HCT116 (cell line): ENCODE results near the gene SNORC. TPM values are rescaled to one million over a fixed set of nuclear protein-coding genes. Genes with fewer than 3 reads are reported as not detected.

Experiments
- ATAC-seq: fragments of 200-7000 bp; cut with Tn5 transposase; 2 replicates; pipeline ENCODE4 v1.9.1; 2020; ENCODE audit warnings: mild to moderate bottlenecking, moderate library complexity
- BruUV-seq: library from RNA; stranded (reverse); fragments of 400-500 nt; replicated peaks from 2 replicates; lab custom pipeline; 2021; lab: Mats Ljungman, UMichigan
- CTCF ChIA-PET: fragments of 300-600 bp; sonication (Branson Sonifier 250); formaldehyde crosslinking; loops from one replicate; lab custom pipeline; 2021; ENCODE audit warnings: antibody characterized with exemption; lab: Charles Lee
- POLR2A ChIA-PET: fragments of 300-600, 350-600 bp; sonication (Branson Sonifier 250); formaldehyde crosslinking; loops from one replicate; lab custom pipeline; 2021; ENCODE audit warnings: antibody characterized with exemption; lab: Charles Lee
- RAD21 ChIA-PET, 2 experiments: fragments of 300-600 bp; sonication (Branson Sonifier 250); formaldehyde crosslinking; loops; one replicate each; lab custom pipeline; 2023; ENCODE audit warnings: low total read pairs in 2 of 2; ENCODE audit not compliant: uncharacterized antibody in 2 of 2, unreplicated experiment in 2 of 2, low non-redundant PET in 1 of 2; lab: Charles Lee
- DNase-seq: peaks from one replicate; pipeline ENCODE4 v3.0.0-alpha.2; 2010; ENCODE audit warnings: low read depth, low spot score
- H2AFZ ChIP-seq: fragments of 200-600 bp; shearing (Covaris generic), sonication (generic); 2 replicates; pipeline ENCODE4 v1.6.1; 2017; ENCODE audit warnings: low read depth, mixed run types, mixed read lengths, antibody characterized with exemption, low read length; ENCODE audit not compliant: poor library complexity, severe bottlenecking
- H3K27ac ChIP-seq: 2 replicates; pipeline ENCODE4 v1.5.1; 2012; ENCODE audit warnings: low read depth, low read length
- H3K27me3 ChIP-seq: fragments of 200-600 bp; sonication (generic); 2 replicates; pipeline ENCODE4 v1.6.1; 2016; ENCODE audit warnings: mixed run types, low read length, mixed read lengths; ENCODE audit not compliant: insufficient read depth
- H3K36me3 ChIP-seq, 2 experiments: fragments of 200-500 bp in 1 of 2; fragments of 200-600 bp in 1 of 2; sonication (Bioruptor generic) in 1 of 2; sonication (generic) in 1 of 2; 2 replicates each; pipeline versions ENCODE4 v1.5.1 to v1.6.1; 2014 to 2016; ENCODE audit warnings: low read length in 2 of 2, inconsistent platforms in 1 of 2, mixed read lengths in 1 of 2, mixed run types in 1 of 2; ENCODE audit not compliant: insufficient read depth in 2 of 2, control insufficient read depth in 1 of 2
- H3K4me1 ChIP-seq, 2 experiments: fragments of 200-600 bp in 1 of 2; sonication (generic) in 1 of 2; 2 replicates each; pipeline versions ENCODE4 v1.5.1 to v1.6.1; 2012 to 2017; ENCODE audit warnings: low read length in 2 of 2, inconsistent platforms in 1 of 2, mild to moderate bottlenecking in 1 of 2, mixed read lengths in 1 of 2, mixed run types in 1 of 2, moderate library complexity in 1 of 2; ENCODE audit not compliant: insufficient read depth in 2 of 2, control insufficient read depth in 1 of 2
- H3K4me2 ChIP-seq: fragments of 200-600 bp; sonication (generic); 2 replicates; pipeline ENCODE4 v1.6.1; 2017; ENCODE audit warnings: mixed run types, low read length, mixed read lengths
- H3K4me3 ChIP-seq, 2 experiments: fragments of 200-600 bp in 1 of 2; sonication (generic) in 1 of 2; replicated peaks in 1 of 2; 2 replicates each; pipeline ENCODE4 v1.5.1; 2011 to 2016; ENCODE audit warnings: low read length in 2 of 2, control low read depth in 1 of 2, low read depth in 1 of 2, mild to moderate bottlenecking in 1 of 2, mixed read lengths in 1 of 2, mixed run types in 1 of 2
- H3K79me2 ChIP-seq: fragments of 200-600 bp; sonication (generic); 2 replicates; pipeline ENCODE4 v1.6.1; 2017; ENCODE audit warnings: mild to moderate bottlenecking, mixed run types, low read length, moderate library complexity, mixed read lengths; ENCODE audit not compliant: insufficient read depth
- H3K9ac ChIP-seq: fragments of 200-600 bp; sonication (generic); 2 replicates; pipeline ENCODE4 v1.6.1; 2016; ENCODE audit warnings: low read length, mixed read lengths
- H3K9me2 ChIP-seq: fragments of 200-600 bp; sonication (generic), shearing (Covaris generic); 2 replicates; pipeline ENCODE4 v1.6.1; 2017; ENCODE audit warnings: mixed run types, mild to moderate bottlenecking, moderate library complexity; ENCODE audit not compliant: insufficient read depth
- H3K9me3 ChIP-seq, 2 experiments: fragments of 200-500 bp in 1 of 2; fragments of 200-600 bp in 1 of 2; sonication (Bioruptor generic) in 1 of 2; sonication (generic) in 1 of 2; 2 replicates each; pipeline ENCODE4 v1.6.1; 2014 to 2017; ENCODE audit warnings: low read length in 2 of 2, mixed read lengths in 2 of 2, inconsistent platforms in 1 of 2, low read depth in 1 of 2, mild to moderate bottlenecking in 1 of 2, mixed run types in 1 of 2, moderate library complexity in 1 of 2; ENCODE audit not compliant: control insufficient read depth in 1 of 2, insufficient read depth in 1 of 2
- H4K20me1 ChIP-seq: fragments of 200-600 bp; sonication (generic), shearing (Covaris generic); 2 replicates; pipeline ENCODE4 v1.6.1; 2017; ENCODE audit warnings: mixed run types, mild to moderate bottlenecking, moderate library complexity; ENCODE audit not compliant: insufficient read depth
- CBX3 ChIP-seq: IDR thresholded peaks from 2 replicates; pipeline ENCODE4 v1.6.1; 2012; ENCODE audit warnings: low read depth
- EGR1 ChIP-seq: IDR thresholded peaks from 2 replicates; pipeline ENCODE4 v1.6.1; 2012; ENCODE audit warnings: low read depth
- EZH2phosphoT487 ChIP-seq: fragments of 200-600 bp; IDR thresholded peaks from 2 replicates; pipeline ENCODE4 v1.6.1; 2018; ENCODE audit warnings: antibody characterized with exemption, borderline replicate concordance
- FOSL1 ChIP-seq: IDR thresholded peaks from 2 replicates; pipeline ENCODE4 v1.6.1; 2012; ENCODE audit warnings: low read depth
- JUND ChIP-seq: IDR thresholded peaks from 2 replicates; pipeline ENCODE4 v1.6.1; 2012
- RAD21 ChIP-seq: IDR thresholded peaks from 2 replicates; pipeline ENCODE4 v1.6.1; 2012; ENCODE audit warnings: low read depth, mild to moderate bottlenecking
- SIN3A ChIP-seq: IDR thresholded peaks from 2 replicates; pipeline ENCODE4 v1.6.1; 2012; ENCODE audit warnings: low read depth
- SRF ChIP-seq: IDR thresholded peaks from 2 replicates; pipeline ENCODE4 v1.6.1; 2012; ENCODE audit warnings: low read depth
- ZFX ChIP-seq: fragments of 450-650 bp; IDR thresholded peaks from 2 replicates; pipeline ENCODE4 v1.6.1; 2017
- ZNF274 ChIP-seq: fragments of 200-500 bp; sonication (Bioruptor generic); IDR thresholded peaks from 2 replicates; pipeline ENCODE4 v1.6.1; 2014; ENCODE audit warnings: mild to moderate bottlenecking, low read depth, low read length, inconsistent platforms
- intact Hi-C: fragments of 100-400 bp; cut with micrococcal nuclease; formaldehyde crosslinking; loops from 2 replicates; pipeline ENCODE4 v1.10.0; 2022
- total RNA-seq: library from RNA; stranded (reverse); gene quantifications from one replicate; pipeline ENCODE4 v1.2.1, GENCODE V29; 2021; ENCODE audit not compliant: unreplicated experiment
- TF ChIP-seq, protein P1 (sequence below): IDR thresholded peaks from 2 replicates; pipeline ENCODE4 v1.6.1; 2012
- TF ChIP-seq, protein P2 (sequence below), 3 experiments: fragments of 200-600 bp in 1 of 3; sonication (generic) in 1 of 3; IDR thresholded peaks in 2 of 3; conservative IDR thresholded peaks in 1 of 3; 2 replicates each; pipeline ENCODE4 v1.5.1; 2012 to 2017; ENCODE audit warnings: low read depth in 2 of 3, low read length in 2 of 3, antibody characterized with exemption in 1 of 3, borderline replicate concordance in 1 of 3, control low read depth in 1 of 3, mild to moderate bottlenecking in 1 of 3, mixed read lengths in 1 of 3, mixed run types in 1 of 3, moderate library complexity in 1 of 3; ENCODE audit not compliant: insufficient read depth in 1 of 3
- TF ChIP-seq, protein P3 (sequence below): IDR thresholded peaks from 2 replicates; pipeline ENCODE4 v1.6.1; 2011; ENCODE audit warnings: mild to moderate bottlenecking, low read length, moderate library complexity; ENCODE audit not compliant: insufficient replicate concordance; ENCODE audit errors: extremely low read depth
- TF ChIP-seq, protein P4 (sequence below): IDR thresholded peaks from 2 replicates; pipeline ENCODE4 v1.6.1; 2012

SNORC gene
- total RNA-seq, 1 experiment from 2014 or later, result 14.0 TPM

DNA sequence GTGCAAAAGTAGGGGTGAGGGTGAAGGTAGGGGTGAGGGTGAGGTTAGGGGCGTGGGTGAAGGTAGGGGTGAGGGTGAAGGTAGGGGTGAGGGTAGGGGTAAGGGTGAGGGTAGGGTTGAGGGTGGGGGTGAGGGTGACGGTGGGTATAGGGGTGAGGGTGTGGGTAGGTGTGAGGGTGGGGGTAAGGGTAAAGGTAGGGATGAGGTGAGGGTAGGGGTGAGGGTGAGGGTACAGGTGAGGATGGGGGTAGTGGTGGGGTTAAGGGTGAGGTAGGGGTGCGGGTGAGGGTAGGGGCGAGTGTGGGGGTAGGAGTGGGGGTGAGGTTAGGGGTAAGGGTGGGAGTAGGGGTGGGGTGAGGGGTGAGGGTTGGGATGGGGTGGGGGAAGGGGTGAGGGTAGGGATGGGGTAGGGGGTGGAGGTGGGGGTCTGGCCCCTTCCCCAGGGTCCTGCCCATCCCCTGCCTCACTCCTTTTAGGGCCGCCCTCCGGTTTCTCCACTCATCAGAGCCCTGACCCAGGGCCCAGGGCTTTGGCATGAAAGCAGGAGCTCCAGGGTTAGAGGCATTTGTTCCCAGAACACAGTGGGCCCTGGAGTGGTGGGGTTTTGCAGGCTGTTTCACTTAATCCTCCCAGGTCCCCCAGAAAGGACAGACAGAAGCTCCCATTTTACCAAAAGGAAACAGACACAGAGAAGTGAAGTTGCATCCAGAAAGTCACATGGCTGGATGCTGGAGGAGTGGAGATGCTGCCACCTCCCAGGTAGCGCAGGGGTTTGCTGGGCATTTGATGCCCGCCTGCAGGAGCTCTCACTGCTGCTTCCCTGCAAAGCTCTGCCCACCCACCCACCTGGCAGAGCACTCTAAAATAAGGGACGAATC is 26.9 kb downstream of the SNORC start:
- RAD21 ChIA-PET, result interaction anchor here in 1 of 2 experiments (0.6 kb wide), 1 partner anchor 142 kb away, joined by 4 read pairs; no protein-coding TSS in a partner anchor
- POLR2A ChIA-PET, result no interaction called here
- CTCF ChIA-PET, result no interaction called here
- no peak for TF ChIP-seq JUND
- TF ChIP-seq EZH2phosphoT487, result no peak
- TF ChIP-seq FOSL1, result no peak
- TF ChIP-seq, protein P1, sequence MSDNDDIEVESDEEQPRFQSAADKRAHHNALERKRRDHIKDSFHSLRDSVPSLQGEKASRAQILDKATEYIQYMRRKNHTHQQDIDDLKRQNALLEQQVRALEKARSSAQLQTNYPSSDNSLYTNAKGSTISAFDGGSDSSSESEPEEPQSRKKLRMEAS, result no peak
- TF ChIP-seq, all 23 proteins: peak for 0
- Histone ChIP-seq H2AFZ (no peak overlapping the region), H3K9ac (no peak overlapping the region), H4K20me1 (no peaks in the 10 kb centered on the region), H3K36me3 (no peaks in the 10 kb centered on the region), H3K9me2 (no peaks in the 10 kb centered on the region), H3K79me2 (no peaks in the 10 kb centered on the region), H3K4me1 (peaks cover 8 to 29% of the 10 kb centered on the region in 2 experiments), H3K4me2 (no peak overlapping the region), H3K4me3 (no peak overlapping the region), H3K9me3 (no peaks in the 10 kb centered on the region), H3K27me3 (no peaks in the 10 kb centered on the region), H3K27ac (no peak overlapping the region)
- intact Hi-C loops, result no loop called here
- BruUV-seq, result no TSS peak
- ATAC-seq (no peak), DNase-seq (no peak)

DNA sequence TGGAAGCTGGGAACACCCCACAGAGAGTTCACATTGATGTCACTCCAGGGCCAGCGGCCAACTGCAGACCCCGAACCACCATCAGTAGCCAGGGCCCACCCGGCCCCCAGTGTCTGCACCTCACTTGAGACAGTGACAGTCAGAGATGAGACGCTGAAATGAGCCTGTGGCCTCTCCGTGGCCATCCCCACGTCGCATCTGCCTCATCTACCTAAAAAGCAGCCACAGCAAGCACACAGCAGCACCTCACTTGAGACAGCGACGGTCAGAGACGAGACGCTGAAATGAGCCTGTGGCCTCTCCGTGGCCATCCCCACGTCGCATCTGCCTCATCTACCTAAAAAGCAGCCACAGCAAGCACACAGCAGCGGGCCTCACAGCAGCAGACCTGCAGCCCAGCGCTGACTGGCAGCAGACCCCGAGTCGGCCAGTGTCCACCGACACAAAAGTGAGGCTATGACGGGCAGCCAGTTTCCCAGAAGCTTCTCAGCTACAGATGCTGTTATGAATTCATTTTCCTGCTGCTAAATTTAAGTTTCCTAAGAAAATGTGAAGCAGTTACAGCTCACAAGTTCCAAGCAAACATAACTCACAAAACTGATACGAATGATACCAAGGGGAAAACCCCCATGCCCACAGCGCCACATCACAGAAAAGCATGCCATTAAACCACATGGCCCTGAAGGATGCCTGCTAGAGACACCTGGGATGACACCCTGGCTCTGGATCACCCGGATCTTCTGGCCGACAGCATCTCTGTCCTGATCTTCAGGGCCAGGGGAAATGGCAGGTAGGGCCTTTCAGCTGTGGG is 27.7 kb downstream of the SNORC start:
- Histone ChIP-seq H4K20me1 (no peaks in the 10 kb centered on the region), H3K9ac (no peak overlapping the region), H3K9me2 (no peaks in the 10 kb centered on the region), H3K4me1 (peaks cover 15 to 36% of the 10 kb centered on the region in 2 experiments), H3K9me3 (no peaks in the 10 kb centered on the region), H3K79me2 (no peaks in the 10 kb centered on the region), H3K4me2 (no peak overlapping the region), H3K27me3 (no peaks in the 10 kb centered on the region), H3K27ac (no peak overlapping the region), H3K36me3 (no peaks in the 10 kb centered on the region), H2AFZ (no peak overlapping the region), H3K4me3 (no peak overlapping the region)
- DNase-seq (no peak), ATAC-seq (no peak)
- ChIA-PET RAD21 (no interaction called here), POLR2A (no interaction called here), CTCF (no interaction called here)
- no TSS peak for BruUV-seq
- intact Hi-C loops, result no loop called here
- no peak for TF ChIP-seq SIN3A
- TF ChIP-seq ZNF274, result no peak
- no peak for TF ChIP-seq EZH2phosphoT487
- no peak for TF ChIP-seq SRF
- TF ChIP-seq JUND, result no peak
- TF ChIP-seq CBX3, result no peak
- TF ChIP-seq, protein P2, sequence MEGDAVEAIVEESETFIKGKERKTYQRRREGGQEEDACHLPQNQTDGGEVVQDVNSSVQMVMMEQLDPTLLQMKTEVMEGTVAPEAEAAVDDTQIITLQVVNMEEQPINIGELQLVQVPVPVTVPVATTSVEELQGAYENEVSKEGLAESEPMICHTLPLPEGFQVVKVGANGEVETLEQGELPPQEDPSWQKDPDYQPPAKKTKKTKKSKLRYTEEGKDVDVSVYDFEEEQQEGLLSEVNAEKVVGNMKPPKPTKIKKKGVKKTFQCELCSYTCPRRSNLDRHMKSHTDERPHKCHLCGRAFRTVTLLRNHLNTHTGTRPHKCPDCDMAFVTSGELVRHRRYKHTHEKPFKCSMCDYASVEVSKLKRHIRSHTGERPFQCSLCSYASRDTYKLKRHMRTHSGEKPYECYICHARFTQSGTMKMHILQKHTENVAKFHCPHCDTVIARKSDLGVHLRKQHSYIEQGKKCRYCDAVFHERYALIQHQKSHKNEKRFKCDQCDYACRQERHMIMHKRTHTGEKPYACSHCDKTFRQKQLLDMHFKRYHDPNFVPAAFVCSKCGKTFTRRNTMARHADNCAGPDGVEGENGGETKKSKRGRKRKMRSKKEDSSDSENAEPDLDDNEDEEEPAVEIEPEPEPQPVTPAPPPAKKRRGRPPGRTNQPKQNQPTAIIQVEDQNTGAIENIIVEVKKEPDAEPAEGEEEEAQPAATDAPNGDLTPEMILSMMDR (IDR thresholded peaks at IDR 0.05 in 2 of 3, conservative IDR thresholded peaks at IDR 0.05 in 1 of 3; ENCODE audit: borderline replicate concordance in 1 of 3, insufficient read depth in 1 of 3, low read depth in 2 of 3, low read length in 2 of 3), result no peak
- TF ChIP-seq, protein P3, sequence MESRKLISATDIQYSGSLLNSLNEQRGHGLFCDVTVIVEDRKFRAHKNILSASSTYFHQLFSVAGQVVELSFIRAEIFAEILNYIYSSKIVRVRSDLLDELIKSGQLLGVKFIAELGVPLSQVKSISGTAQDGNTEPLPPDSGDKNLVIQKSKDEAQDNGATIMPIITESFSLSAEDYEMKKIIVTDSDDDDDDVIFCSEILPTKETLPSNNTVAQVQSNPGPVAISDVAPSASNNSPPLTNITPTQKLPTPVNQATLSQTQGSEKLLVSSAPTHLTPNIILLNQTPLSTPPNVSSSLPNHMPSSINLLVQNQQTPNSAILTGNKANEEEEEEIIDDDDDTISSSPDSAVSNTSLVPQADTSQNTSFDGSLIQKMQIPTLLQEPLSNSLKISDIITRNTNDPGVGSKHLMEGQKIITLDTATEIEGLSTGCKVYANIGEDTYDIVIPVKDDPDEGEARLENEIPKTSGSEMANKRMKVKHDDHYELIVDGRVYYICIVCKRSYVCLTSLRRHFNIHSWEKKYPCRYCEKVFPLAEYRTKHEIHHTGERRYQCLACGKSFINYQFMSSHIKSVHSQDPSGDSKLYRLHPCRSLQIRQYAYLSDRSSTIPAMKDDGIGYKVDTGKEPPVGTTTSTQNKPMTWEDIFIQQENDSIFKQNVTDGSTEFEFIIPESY, result no peak
- no peak for TF ChIP-seq ZFX
- TF ChIP-seq RAD21, result no peak
- TF ChIP-seq EGR1, result no peak
- TF ChIP-seq, protein P4, sequence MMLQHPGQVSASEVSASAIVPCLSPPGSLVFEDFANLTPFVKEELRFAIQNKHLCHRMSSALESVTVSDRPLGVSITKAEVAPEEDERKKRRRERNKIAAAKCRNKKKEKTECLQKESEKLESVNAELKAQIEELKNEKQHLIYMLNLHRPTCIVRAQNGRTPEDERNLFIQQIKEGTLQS, result no peak
